AG04450 (cell line): ENCODE results near the gene ATP9B. TPM values are rescaled to one million over a fixed set of nuclear protein-coding genes. Genes with fewer than 3 reads are reported as not detected.

ENCODE experiments used
- CTCF ChIA-PET: fragments of 300-600, 350-600 bp; formaldehyde crosslinking; extraction: SDS; loops from one replicate; lab custom pipeline; 2022; ENCODE audit warnings: antibody characterized with exemption, inconsistent platforms; lab: Charles Lee
- POLR2A ChIA-PET: fragments of 350-600 bp; formaldehyde crosslinking; extraction: SDS; loops from one replicate; lab custom pipeline; 2021; ENCODE audit warnings: antibody characterized with exemption, inconsistent platforms; lab: Yijun Ruan, JAX
- DNase-seq: peaks from one replicate; pipeline ENCODE4 v3.0.0-alpha.2; 2011; ENCODE audit warnings: low read depth, low spot score
- H3K27ac ChIP-seq: one replicate; pipeline ENCODE4 v1.5.1; 2012; ENCODE audit warnings: low read depth, low read length, control low read depth
- H3K27me3 ChIP-seq: one replicate; pipeline ENCODE4 v1.6.0; 2012; ENCODE audit warnings: low read length; ENCODE audit not compliant: control insufficient read depth, insufficient read depth
- H3K4me3 ChIP-seq: 2 replicates; pipeline ENCODE4 v1.5.1; 2011; ENCODE audit warnings: mild to moderate bottlenecking, low read depth, low read length, control low read depth
- H3K9me3 ChIP-seq: 2 replicates; pipeline ENCODE4 v1.5.1; 2012; ENCODE audit warnings: low read length; ENCODE audit not compliant: control insufficient read depth, insufficient read depth
- CTCF ChIP-seq: IDR thresholded peaks from 2 replicates; pipeline ENCODE4 v1.5.1; 2011; ENCODE audit warnings: low read depth, low read length, control low read depth, inconsistent platforms
- polyA plus RNA-seq: library from polyadenylated mRNA; depleted of rRNA; stranded (reverse); fragments of >200 nt; gene quantifications from 2 replicates; pipeline ENCODE4 v1.2.3, GENCODE V29; 2011

ATP9B gene
- polyA plus RNA-seq, 1 experiment, result 18.1 TPM

GRCh38 chr18:79337184-79337583 is 268.0 kb downstream of the ATP9B start:
- CTCF ChIA-PET, result no interaction called here
- POLR2A ChIA-PET, result no interaction called here
- TF ChIP-seq CTCF, result no peak
- no peak for DNase-seq
- Histone ChIP-seq H3K27me3 (no peaks in the 10 kb centered on the region), H3K9me3 (no peaks in the 10 kb centered on the region; the same call in 1 of the 2 replicates), H3K27ac (no peak overlapping the region), H3K4me3 (no peak overlapping the region)

- H3K4me3 ChIP-seq, result no peak overlapping the region
- H3K9me3 ChIP-seq, result no peaks in the 10 kb centered on the region; the same call in 1 of the 2 replicates
- no peak for TF ChIP-seq CTCF
- no peak overlapping the region for H3K27ac ChIP-seq
- ChIA-PET CTCF (no interaction called here), POLR2A (no interaction called here)
- H3K27me3 ChIP-seq, result no peaks in the 10 kb centered on the region
- DNase-seq, result no peak
Observed at GRCh38 chr18:79337620-79338019, 268.4 kb downstream of the ATP9B start.

- DNase-seq, result no peak
- no peaks in the 10 kb centered on the region for H3K27me3 ChIP-seq
- ChIA-PET CTCF (no interaction called here), POLR2A (no interaction called here)
- TF ChIP-seq CTCF, result no peak
- H3K9me3 ChIP-seq, result no peaks in the 10 kb centered on the region; the same call in 1 of the 2 replicates
- H3K27ac ChIP-seq, result no peak overlapping the region
- H3K4me3 ChIP-seq, result no peak overlapping the region
Observed at GRCh38 chr18:79339094-79339908, 270.1 kb downstream of the ATP9B start.

GRCh38 chr18:79343567-79344207 is 274.5 kb downstream of the ATP9B start:
- Histone ChIP-seq H3K9me3 (no peaks in the 10 kb centered on the region; the same call in 1 of the 2 replicates), H3K27me3 (no peaks in the 10 kb centered on the region), H3K27ac (no peak overlapping the region), H3K4me3 (no peak overlapping the region)
- TF ChIP-seq CTCF, result no peak
- ChIA-PET CTCF (no interaction called here), POLR2A (no interaction called here)
- DNase-seq, result no peak

- no peak for TF ChIP-seq CTCF
- H3K27ac ChIP-seq, result no peak overlapping the region
- no peak for DNase-seq
- ChIA-PET CTCF (no interaction called here), POLR2A (no interaction called here)
- no peak overlapping the region for H3K4me3 ChIP-seq
- no peaks in the 10 kb centered on the region for H3K27me3 ChIP-seq
- H3K9me3 ChIP-seq, result no peaks in the 10 kb centered on the region; the same call in 1 of the 2 replicates
Observed at GRCh38 chr18:79344208-79344581, 275.0 kb downstream of the ATP9B start.
